HG03558 (cell line): ENCODE measurements around the gene RXRA.
"Not testable (repeated sequence)": the region's sequence is repeated elsewhere in the genome, so short reads cannot be mapped to it uniquely, and the experiment has no call there.

ENCODE experiments used
- ATAC-seq: cut with Tn5 transposase; IDR thresholded peaks from one replicate; pipeline ENCODE4 v1.9.1; 2021; ENCODE audit warnings: moderate number of reproducible peaks; ENCODE audit not compliant: unreplicated experiment; ENCODE audit errors: extremely low read depth

The RXRA gene

GRCh38 chr9:134293031-134293521 lies 33.2 kb upstream of the RXRA start:
- no peak for ATAC-seq

DNA sequence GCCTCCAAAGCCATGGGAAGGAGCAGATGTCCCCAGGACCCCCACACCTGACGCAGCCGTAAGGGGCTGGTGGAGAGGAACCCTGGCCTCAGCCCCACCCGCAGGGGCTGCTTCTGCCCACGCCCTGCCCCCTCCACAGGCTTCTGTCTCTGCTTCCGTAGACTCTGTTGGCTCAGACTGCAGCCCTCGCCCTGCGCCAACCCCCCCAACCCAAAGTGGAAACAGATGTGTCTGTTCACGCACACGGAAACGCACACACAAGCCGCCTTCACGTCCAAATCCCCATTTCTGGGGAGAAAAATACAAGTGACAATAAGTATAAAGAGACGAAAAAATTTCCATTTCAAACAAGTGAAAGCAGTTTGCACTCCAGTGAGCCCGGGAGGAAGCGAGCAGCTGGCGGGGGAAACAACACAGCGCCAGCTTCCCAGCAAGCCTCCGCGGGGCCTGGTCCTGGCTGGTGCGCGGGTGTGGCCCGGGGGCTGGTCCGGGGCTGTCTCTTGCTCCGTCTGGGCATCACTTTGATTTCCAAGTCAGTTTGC lies 32.6 kb upstream of the RXRA start:
- ATAC-seq = no peak

DNA sequence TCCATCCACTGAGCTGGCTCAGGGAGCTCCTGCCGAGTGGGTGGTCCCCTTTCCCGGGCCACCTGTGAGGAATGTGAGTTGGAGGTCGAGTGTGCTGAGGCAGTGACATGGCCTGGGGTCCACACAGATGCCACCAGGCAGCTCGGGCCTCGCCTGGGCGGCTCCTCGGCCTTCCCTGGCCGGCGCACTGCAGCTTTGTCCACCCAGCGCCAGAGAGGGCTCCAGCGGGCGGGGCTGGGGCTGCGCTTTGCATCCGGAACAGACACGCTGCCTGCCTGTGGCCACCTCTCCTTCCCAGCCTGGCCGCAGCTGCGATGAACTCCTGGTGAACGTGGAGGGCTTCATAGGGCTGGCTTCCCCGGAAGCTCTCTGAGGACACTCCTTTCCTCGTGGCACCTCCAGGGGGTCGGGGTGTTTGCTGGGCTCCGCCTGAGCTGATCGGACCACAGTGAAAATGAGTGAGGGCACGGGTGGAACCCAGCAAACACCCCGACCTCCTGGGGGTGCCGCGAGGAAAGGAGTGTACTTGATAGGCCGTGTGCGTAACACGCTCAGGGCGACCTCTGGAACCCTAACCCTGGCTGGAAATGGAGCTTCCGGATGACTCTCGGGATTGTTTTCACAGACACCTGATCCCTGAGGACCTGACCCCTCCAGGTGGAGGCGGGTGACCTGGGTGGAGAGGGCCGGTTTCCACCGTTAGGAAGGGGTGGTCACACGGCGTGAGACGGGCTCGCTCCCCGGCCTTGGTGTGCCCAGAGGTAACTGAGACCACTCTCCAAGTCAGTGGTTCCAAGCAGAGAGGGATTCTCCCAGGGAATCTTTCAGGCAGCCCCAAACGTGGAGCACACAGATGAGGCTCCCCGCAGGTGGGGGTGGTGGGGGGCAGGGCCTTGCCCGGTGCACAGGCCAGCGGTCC lies 31.8 kb upstream of the RXRA start:
- ATAC-seq = no peak

DNA sequence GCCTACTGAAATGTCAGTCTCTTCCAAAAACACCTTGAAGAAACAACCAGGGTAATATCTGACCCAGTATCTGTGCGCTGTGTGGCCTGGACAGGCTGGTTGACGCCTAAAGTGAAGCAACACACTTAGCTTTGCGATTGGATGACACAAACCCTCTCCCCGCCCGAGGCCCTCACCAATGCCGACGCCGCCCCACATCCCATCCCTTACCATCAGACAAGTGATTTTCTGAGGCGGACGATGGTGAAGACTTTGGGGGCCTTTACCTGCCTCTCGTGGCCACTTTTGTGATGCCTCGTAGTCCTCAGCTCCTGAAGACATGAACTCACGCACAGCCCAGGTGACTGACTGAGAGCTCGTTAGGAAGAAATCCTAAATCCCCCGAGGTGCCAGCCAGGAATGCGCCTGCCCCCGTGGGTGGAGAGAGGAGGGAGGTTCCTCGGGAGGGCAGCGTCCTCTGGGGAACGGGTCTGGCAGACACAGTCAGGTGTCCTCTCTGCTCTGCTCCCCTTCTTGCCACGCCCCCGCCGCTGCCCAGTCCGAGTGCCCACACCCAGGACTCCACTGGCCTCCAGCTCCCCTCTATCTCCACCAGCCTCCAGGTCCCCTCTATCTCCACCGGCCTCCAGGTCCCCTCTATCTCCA lies 31.0 kb upstream of the RXRA start:
- no peak for ATAC-seq

DNA sequence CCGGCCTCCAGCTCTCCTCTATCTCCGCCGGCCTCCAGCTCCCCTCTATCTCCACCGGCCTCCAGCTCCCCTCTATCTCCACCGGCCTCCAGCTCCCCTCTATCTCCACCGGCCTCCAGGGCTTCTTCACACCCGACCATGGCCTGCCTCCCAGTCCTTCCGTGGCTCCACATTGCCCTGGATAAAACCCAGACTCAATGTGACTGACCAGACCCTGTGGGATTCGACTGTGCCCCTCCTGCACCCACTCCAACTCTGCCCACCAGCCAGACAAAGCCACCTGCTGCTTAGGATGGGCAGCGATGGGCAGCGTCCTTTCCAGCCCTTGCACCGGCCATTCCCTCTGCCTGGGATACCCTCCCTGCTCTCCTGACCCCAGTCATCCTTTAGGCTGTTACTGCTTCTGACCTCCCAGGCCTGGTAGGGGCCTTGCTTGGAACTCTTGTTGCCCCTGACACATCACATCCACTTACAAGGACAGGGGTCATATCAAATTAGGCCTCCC lies 30.5 kb upstream of the RXRA start:
- no peak for ATAC-seq

DNA sequence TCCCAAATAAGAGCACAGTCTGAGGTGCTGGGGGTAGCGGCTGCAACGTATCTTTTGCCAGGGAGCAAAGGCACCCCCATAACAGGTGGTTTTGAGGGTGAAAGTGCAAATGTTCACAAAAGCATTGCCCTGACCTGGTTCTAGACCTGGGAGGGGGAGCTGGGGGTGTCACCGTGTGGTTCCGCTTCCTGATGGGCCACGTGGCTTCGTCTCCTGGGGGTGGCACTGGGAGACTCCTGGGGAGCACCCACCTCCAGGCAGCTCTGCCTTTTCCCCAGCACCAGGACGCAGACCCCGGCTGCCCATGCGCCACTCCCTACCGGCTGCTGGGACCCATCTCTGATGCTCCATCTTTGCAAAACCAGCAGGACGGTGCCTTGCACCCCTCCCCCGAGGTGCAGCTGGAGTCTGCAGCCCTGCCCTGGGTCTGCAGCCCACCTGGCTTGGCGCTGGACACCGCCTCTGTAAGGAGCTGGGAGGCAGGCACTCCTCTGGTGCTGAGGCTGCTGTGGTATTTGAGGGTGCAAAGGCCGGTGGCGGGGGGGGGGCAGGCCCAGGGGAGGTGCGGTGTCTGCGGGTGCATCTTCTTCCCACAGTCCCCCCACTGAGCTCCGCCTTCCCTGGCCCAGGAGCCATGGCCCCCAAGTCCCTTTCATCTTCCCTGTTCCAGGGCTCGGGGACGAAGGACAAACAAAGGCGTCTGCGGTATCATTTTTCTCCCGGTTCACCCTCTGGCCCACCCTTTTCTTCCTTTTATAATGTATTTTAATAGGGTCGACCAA lies 29.8 kb upstream of the RXRA start:
- no peak for ATAC-seq

GRCh38 chr9:134297083-134297410 lies 29.2 kb upstream of the RXRA start:
- ATAC-seq = no peak

- no peak for ATAC-seq
Observed at GRCh38 chr9:134297576-134297975, 28.7 kb upstream of the RXRA start.

DNA sequence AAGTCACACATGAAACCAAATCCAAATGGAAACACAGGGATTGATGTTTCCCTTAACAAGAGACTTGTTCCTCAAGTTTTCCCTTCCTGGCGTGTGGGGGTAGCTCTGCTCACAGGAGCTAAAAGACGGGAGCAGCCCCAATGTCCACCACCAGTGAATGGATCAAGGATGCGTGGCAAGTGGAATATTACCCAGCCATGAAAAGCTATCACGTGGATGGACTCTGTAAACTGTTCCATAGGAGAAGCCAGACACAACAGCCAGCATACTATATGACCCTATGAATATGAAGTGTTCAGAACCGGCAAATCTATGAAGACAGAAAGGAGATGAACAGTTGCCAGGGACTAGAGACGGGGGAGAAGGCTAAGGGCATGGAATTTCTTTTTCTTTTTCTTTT lies 28.3 kb upstream of the RXRA start:
- no peak for ATAC-seq

DNA sequence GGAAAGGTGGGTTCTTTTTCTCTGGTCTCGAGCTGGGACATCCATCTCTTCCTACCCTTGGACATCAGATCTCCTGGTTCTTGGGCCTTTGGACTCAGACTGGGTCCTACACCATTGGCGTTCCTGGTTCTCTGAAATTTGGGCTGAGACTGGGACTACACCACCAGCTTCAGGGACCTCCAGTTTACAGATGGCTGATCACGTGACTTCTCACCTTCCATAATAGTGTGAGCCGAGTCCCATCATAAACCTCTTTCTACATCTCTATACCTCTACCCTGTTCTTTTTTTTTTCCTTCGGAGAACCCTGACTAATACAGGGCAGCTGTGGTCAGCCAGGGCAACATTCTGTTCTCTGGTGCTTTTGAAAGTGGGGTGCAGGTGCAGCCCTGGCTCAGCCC lies 27.2 kb upstream of the RXRA start:
- no peak for ATAC-seq

- no peak for ATAC-seq
Observed at GRCh38 chr9:134299883-134300282, 26.4 kb upstream of the RXRA start.

GRCh38 chr9:134301387-134302129 lies 24.7 kb upstream of the RXRA start:
- no peak for ATAC-seq

DNA sequence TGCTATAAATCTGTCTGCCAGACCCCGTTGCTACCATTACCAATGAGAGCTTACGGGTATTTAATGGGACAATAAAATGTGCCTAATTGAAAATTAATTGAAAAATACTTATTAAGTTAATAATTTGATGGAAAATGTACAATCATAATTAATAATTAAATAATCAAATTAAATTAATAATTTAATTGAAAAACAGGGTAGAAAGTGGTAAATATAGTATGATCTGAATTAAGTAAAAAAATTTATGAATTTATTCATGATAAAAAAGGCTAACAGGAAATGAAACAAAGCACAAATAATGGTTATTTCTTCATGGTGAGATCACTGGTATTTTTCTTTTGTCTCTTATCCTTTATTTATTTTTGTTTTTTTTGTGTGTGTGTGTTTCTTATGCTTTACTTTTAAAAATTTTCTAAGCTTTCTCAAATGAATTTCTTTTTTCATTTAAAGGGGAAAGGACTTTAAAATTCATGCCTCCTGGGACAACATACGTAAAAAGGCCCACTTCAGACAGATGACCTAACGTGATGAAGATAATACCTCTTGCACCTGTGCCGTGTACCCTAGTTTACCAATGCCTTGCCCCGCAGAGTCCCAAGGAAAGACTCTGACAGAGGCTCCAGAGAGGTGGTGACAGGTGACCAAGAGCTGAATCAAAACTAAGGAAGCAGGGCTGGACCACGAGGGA lies 24.0 kb upstream of the RXRA start:
- no peak for ATAC-seq

DNA sequence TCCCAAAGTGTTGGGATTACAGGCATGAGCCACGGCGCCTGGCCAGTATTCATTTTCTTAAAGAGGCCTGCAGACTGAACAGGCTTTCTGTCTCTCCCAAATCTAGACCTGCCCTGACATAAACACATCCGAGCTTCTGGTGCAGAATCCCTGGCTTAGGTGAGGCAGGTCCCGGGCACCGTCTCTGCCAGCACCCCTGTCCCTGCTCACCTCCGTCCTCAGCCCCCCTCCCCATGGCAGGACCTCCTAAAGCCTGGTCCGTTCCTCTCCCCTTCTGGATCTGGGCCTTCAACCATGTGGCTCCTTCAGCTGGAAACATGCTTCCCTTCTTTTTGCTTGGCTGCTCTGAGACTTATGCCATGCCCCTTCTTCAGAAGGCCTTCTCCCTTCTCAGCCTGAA lies 22.7 kb upstream of the RXRA start:
- ATAC-seq = no peak

GRCh38 chr9:134304261-134304660 lies 22.0 kb upstream of the RXRA start:
- no peak for ATAC-seq

DNA sequence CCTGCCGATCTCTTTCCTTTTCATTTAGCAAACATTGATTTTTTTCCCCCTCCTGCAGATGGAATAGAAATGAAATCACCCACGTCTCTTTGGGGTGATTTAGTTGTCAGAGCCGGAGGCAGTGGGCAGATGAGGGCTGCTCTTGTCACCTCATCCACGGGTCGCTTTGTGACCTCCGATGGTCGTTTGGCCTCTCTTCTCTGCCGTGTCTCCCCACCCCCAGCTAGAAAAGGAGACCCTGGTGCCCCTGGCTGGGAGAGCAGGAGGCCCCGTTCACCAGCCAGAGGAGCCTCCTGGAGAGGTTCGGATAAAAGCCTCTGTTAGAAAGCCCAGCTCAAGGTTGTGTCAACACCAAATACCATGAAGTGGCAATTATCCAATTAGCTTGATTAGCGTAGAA lies 21.6 kb upstream of the RXRA start:
- ATAC-seq = no peak

GRCh38 chr9:134305533-134305932 lies 20.7 kb upstream of the RXRA start:
- no peak for ATAC-seq

GRCh38 chr9:134306042-134306441 lies 20.2 kb upstream of the RXRA start:
- ATAC-seq = not testable (repeated sequence)
